Prostate gland (tissue), 2 donors: Measurements from ENCODE around the gene NETO1.

Experiments
- CTCF ChIP-seq, 4 experiments: fragments of 200-600 bp in 2 of 4; fragments of 450-650 bp in 2 of 4; sonication (generic) in 2 of 4; IDR thresholded peaks; 1 replicate in 3 of 4; 2 replicates in 1 of 4; pipeline ENCODE4 v1.5.1; 2016 to 2019; ENCODE audit warnings: antibody characterized with exemption in 4 of 4, mild to moderate bottlenecking in 2 of 4, moderate library complexity in 2 of 4
- POLR2A ChIP-seq: fragments of 450-650 bp; IDR thresholded peaks from one replicate; pipeline ENCODE4 v1.6.1; 2016; ENCODE audit warnings: antibody characterized with exemption, mild to moderate bottlenecking
- POLR2AphosphoS5 ChIP-seq: sonication (generic); formaldehyde crosslinking; IDR thresholded peaks from one replicate; pipeline ENCODE4 v1.6.1; 2017; ENCODE audit warnings: antibody characterized with exemption

GRCh38 chr18:72823345-72823744 lies 44.4 kb downstream of the NETO1 start:
- TF ChIP-seq POLR2AphosphoS5 (no peak), CTCF (IDR thresholded peaks at IDR 0.05) (no peak), POLR2A (no peak)
